Fibroblast of lung (primary cell): Measurements from ENCODE around the gene ZNF451.

Experiments used
- CTCF ChIP-seq, 2 donors: IDR thresholded peaks in 1 of 2; conservative IDR thresholded peaks in 1 of 2; 1 replicate in 1 of 2; 2 replicates in 1 of 2; pipeline ENCODE4 v1.5.1; 2011 to 2012; ENCODE audit warnings: low read length in 2 of 2, control low read depth in 1 of 2, inconsistent platforms in 1 of 2, low read depth in 1 of 2, mild to moderate bottlenecking in 1 of 2
- EZH2 ChIP-seq: IDR thresholded peaks from 2 replicates; pipeline ENCODE4 v1.5.1; 2012; ENCODE audit warnings: low read length, control low read depth, mild to moderate bottlenecking; ENCODE audit errors: missing control alignments

DNA sequence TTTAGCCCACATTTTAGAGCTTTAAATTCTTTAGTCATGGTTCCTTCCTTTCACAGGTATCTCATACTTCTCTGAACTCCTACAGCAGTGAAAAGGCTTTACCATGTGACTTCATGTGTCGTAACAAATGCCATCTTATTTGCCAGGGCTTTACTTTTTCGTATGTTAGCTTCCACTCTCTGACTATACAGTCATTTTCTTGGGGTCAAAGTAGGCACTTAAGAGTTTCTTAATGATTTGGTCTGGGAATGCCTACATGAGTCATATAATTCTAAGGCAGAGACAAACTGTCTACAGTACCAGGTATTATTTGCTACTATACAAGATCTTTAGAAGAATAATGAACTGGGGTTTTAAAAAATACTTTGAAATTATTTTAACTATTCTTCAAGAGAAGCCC, 117.2 kb downstream of the ZNF451 start:
- TF ChIP-seq CTCF (conservative IDR thresholded peaks at IDR 0.05 in 1 of 2, IDR thresholded peaks at IDR 0.05 in 1 of 2; ENCODE audit: low read depth in 1 of 2, low read length in 2 of 2) (no peak), EZH2 (no peak)
